HG03095 (cell line): Measurements from ENCODE around the gene PDE4C.
"Not testable (repeated sequence)": the region's sequence is repeated elsewhere in the genome, so short reads cannot be mapped to it uniquely, and the experiment has no call there.

Experiments
- ATAC-seq: cut with Tn5 transposase; IDR thresholded peaks from one replicate; pipeline ENCODE4 v1.9.1; 2021; ENCODE audit warnings: moderate library complexity; ENCODE audit not compliant: unreplicated experiment

The PDE4C gene

GRCh38 chr19:18224525-18225354 lies 1.5 kb downstream of the PDE4C start:
- ATAC-seq = peak; percentile 83

- no peak for ATAC-seq
These were observed 2.2 kb downstream of the PDE4C start for GRCh38 chr19:18223860-18224524.

GRCh38 chr19:18221815-18222725 lies 4.2 kb downstream of the PDE4C start:
- no peak for ATAC-seq

- ATAC-seq = no peak
These were observed 5.5 kb downstream of the PDE4C start for GRCh38 chr19:18220632-18221275.

- ATAC-seq = no peak
These were observed 6.2 kb downstream of the PDE4C start for GRCh38 chr19:18219911-18220631.

GRCh38 chr19:18218600-18218999 lies 7.6 kb downstream of the PDE4C start:
- ATAC-seq = no peak

GRCh38 chr19:18218159-18218558 lies 8.1 kb downstream of the PDE4C start:
- ATAC-seq = no peak

GRCh38 chr19:18216789-18217188 lies 9.4 kb downstream of the PDE4C start:
- ATAC-seq = no peak

- no peak for ATAC-seq
These were observed 11.3 kb downstream of the PDE4C start for GRCh38 chr19:18214779-18215433.

GRCh38 chr19:18211683-18212082 lies 14.6 kb downstream of the PDE4C start:
- ATAC-seq = no peak

- ATAC-seq = not testable (repeated sequence)
These were observed 16.3 kb downstream of the PDE4C start for GRCh38 chr19:18209912-18210311.

- ATAC-seq = no peak
These were observed 17.9 kb downstream of the PDE4C start for GRCh38 chr19:18208098-18208951.

GRCh38 chr19:18206018-18206417 lies 20.2 kb downstream of the PDE4C start:
- no peak for ATAC-seq

GRCh38 chr19:18205200-18205892 lies 20.9 kb downstream of the PDE4C start:
- ATAC-seq = no peak

GRCh38 chr19:18204394-18205199 lies 21.6 kb downstream of the PDE4C start:
- peak; percentile 10 for ATAC-seq

GRCh38 chr19:18203863-18204393 lies 22.3 kb downstream of the PDE4C start, which contains the start of gene RAB3A:
TSS of gene RAB3A (minus strand) at chr19:18204042. CDS start at chr19:18202740, 1,302 bp downstream.
- ATAC-seq = peak; percentile 86

- ATAC-seq = peak; percentile 7
These were observed 22.8 kb downstream of the PDE4C start for GRCh38 chr19:18203408-18203862.
